H1 (cell line): Measurements from ENCODE around the gene ERICH3. TPM values are rescaled to one million over a fixed set of nuclear protein-coding genes. Genes with fewer than 3 reads are reported as not detected.

Experiments used
- CTCF ChIA-PET: fragments of 300-600 bp; sonication (Branson Sonifier 250); formaldehyde crosslinking; loops from one replicate; lab custom pipeline; 2021; ENCODE audit not compliant: partially characterized antibody; lab: Charles Lee
- POLR2A ChIA-PET: fragments of 300-600 bp; sonication (Branson Sonifier 250); formaldehyde crosslinking; loops from one replicate; lab custom pipeline; 2021; ENCODE audit warnings: inconsistent platforms; ENCODE audit not compliant: partially characterized antibody; lab: Charles Lee
- DNase-seq, 2 experiments: peaks; one replicate each; pipeline versions ENCODE4 v3.0.0 to v3.0.0-alpha.2; 2010 to 2022; ENCODE audit warnings: low spot score in 2 of 2, low read depth in 1 of 2, mixed read lengths in 1 of 2
- FAIRE-seq: peaks from 2 replicates; lab custom pipeline; 2011; peaks lifted over from hg19 to GRCh38; lab: Jason Lieb, UNC
- H2AFZ ChIP-seq: 2 replicates; pipeline ENCODE4 v1.8.1; 2012; ENCODE audit warnings: low read length, inconsistent platforms
- H2AK5ac ChIP-seq: 2 replicates; pipeline ENCODE4 v1.6.1; 2013; ENCODE audit warnings: low read depth, low read length
- H2BK120ac ChIP-seq: replicated peaks from 2 replicates; pipeline ENCODE3; 2013; ENCODE audit warnings: low read depth, low read length, inconsistent platforms
- H2BK12ac ChIP-seq: 2 replicates; pipeline ENCODE4 v1.6.1; 2013; ENCODE audit warnings: low read depth, low read length
- H2BK15ac ChIP-seq: 2 replicates; pipeline ENCODE4 v1.6.1; 2013; ENCODE audit warnings: low read length
- H2BK20ac ChIP-seq: 2 replicates; pipeline ENCODE4 v1.6.1; 2013; ENCODE audit warnings: low read length
- H2BK5ac ChIP-seq: 2 replicates; pipeline ENCODE4 v1.6.1; 2013; ENCODE audit warnings: low read depth, low read length
- H3K14ac ChIP-seq: 2 replicates; pipeline ENCODE4 v1.6.1; 2013; ENCODE audit warnings: inconsistent platforms; ENCODE audit not compliant: insufficient read length
- H3K18ac ChIP-seq: 2 replicates; pipeline ENCODE4 v1.6.1; 2013; ENCODE audit warnings: low read length; ENCODE audit errors: extremely low read depth
- H3K23ac ChIP-seq: 2 replicates; pipeline ENCODE4 v1.6.1; 2013; ENCODE audit warnings: inconsistent platforms; ENCODE audit not compliant: insufficient read length
- H3K23me2 ChIP-seq: 2 replicates; pipeline ENCODE4 v1.6.1; 2013; ENCODE audit warnings: low read depth, low read length
- H3K27ac ChIP-seq: 2 replicates; pipeline ENCODE4 v1.6.1; 2011; ENCODE audit warnings: low read depth, low read length, inconsistent platforms
- H3K27me3 ChIP-seq, 4 experiments: replicated peaks in 1 of 4; 1 replicate in 1 of 4; 2 replicates in 3 of 4; pipeline versions ENCODE4 v1.6.1 to v1.8.1; 2011 to 2013; ENCODE audit warnings: low read length in 3 of 4, mild to moderate bottlenecking in 3 of 4, inconsistent platforms in 2 of 4, mixed read lengths in 2 of 4, moderate library complexity in 1 of 4; ENCODE audit not compliant: control insufficient read depth in 3 of 4, insufficient read depth in 3 of 4; ENCODE audit errors: extremely low read depth in 1 of 4
- H3K36me3 ChIP-seq, 4 experiments: 2 replicates each; pipeline versions ENCODE4 v1.6.1 to v1.8.1; 2011 to 2013; ENCODE audit warnings: mild to moderate bottlenecking in 4 of 4, low read length in 3 of 4, moderate library complexity in 2 of 4, control low read depth in 1 of 4, inconsistent platforms in 1 of 4; ENCODE audit not compliant: insufficient read depth in 4 of 4, control insufficient read depth in 2 of 4
- H3K4ac ChIP-seq: replicated peaks from 2 replicates; pipeline ENCODE3; 2013; ENCODE audit warnings: low read length, low read depth, mixed read lengths, inconsistent platforms; ENCODE audit not compliant: insufficient read length
- H3K4me1 ChIP-seq, 4 experiments: replicated peaks in 1 of 4; 1 replicate in 1 of 4; 2 replicates in 3 of 4; pipeline versions ENCODE4 v1.6.1 to v1.8.1; 2011 to 2013; ENCODE audit warnings: low read length in 3 of 4, inconsistent platforms in 2 of 4, mixed read lengths in 1 of 4; ENCODE audit not compliant: insufficient read depth in 4 of 4, control insufficient read depth in 3 of 4
- H3K4me2 ChIP-seq, 2 experiments: 2 replicates each; pipeline versions ENCODE4 v1.6.1 to v1.8.1; 2011 to 2013; ENCODE audit warnings: low read depth in 2 of 2, low read length in 2 of 2, control low read depth in 1 of 2, inconsistent platforms in 1 of 2, mild to moderate bottlenecking in 1 of 2; ENCODE audit not compliant: insufficient read depth in 1 of 2
- H3K4me3 ChIP-seq, 4 experiments: fragments of 200-600, 300-600 bp in 1 of 4; sonication (generic), shearing (Covaris generic), sonication (Bioruptor Twin) in 1 of 4; 2 replicates each; pipeline versions ENCODE4 v1.5.1 to v1.8.1; 2011 to 2016; ENCODE audit warnings: low read length in 4 of 4, low read depth in 3 of 4, control low read depth in 2 of 4, inconsistent platforms in 2 of 4, mild to moderate bottlenecking in 2 of 4, mixed read lengths in 1 of 4, moderate library complexity in 1 of 4; ENCODE audit not compliant: insufficient read depth in 2 of 4; ENCODE audit errors: extremely low read depth in 1 of 4
- H3K56ac ChIP-seq: replicated peaks from 2 replicates; pipeline ENCODE3; 2013; ENCODE audit warnings: low read depth, mild to moderate bottlenecking, mixed read lengths, low read length, inconsistent platforms; ENCODE audit not compliant: insufficient read length
- H3K79me1 ChIP-seq: 2 replicates; pipeline ENCODE4 v1.6.1; 2013; ENCODE audit warnings: low read depth, low read length, control low read depth
- H3K79me2 ChIP-seq, 2 experiments: 2 replicates each; pipeline versions ENCODE4 v1.6.1 to v1.8.1; 2012 to 2013; ENCODE audit warnings: low read length in 2 of 2, mild to moderate bottlenecking in 2 of 2, inconsistent platforms in 1 of 2; ENCODE audit not compliant: insufficient read depth in 2 of 2, control insufficient read depth in 1 of 2
- H3K9ac ChIP-seq, 4 experiments: replicated peaks in 1 of 4; 1 replicate in 1 of 4; 2 replicates in 3 of 4; pipeline versions ENCODE4 v1.6.1 to v1.8.1; 2011 to 2013; ENCODE audit warnings: low read depth in 3 of 4, low read length in 3 of 4, control low read depth in 2 of 4, mild to moderate bottlenecking in 2 of 4, moderate library complexity in 2 of 4, inconsistent platforms in 1 of 4; ENCODE audit errors: extremely low read depth in 1 of 4
- H3K9me3 ChIP-seq, 2 experiments: 2 replicates each; pipeline versions ENCODE4 v1.6.1 to v1.8.1; 2012 to 2013; ENCODE audit warnings: mild to moderate bottlenecking in 2 of 2, moderate library complexity in 2 of 2, control low read depth in 1 of 2, inconsistent platforms in 1 of 2, low read depth in 1 of 2, low read length in 1 of 2, mixed read lengths in 1 of 2; ENCODE audit not compliant: insufficient read depth in 2 of 2
- H4K20me1 ChIP-seq, 2 experiments: replicated peaks in 1 of 2; 2 replicates each; pipeline versions ENCODE3 to v1.8.1; 2011 to 2013; ENCODE audit warnings: inconsistent platforms in 2 of 2, low read length in 2 of 2, mild to moderate bottlenecking in 1 of 2; ENCODE audit not compliant: insufficient read depth in 2 of 2, control insufficient read depth in 1 of 2
- H4K5ac ChIP-seq: 2 replicates; pipeline ENCODE4 v1.6.1; 2013; ENCODE audit warnings: low read length, low read depth, mixed read lengths, inconsistent platforms; ENCODE audit not compliant: insufficient read length
- H4K8ac ChIP-seq: 2 replicates; pipeline ENCODE4 v1.8.0; 2013; ENCODE audit warnings: mild to moderate bottlenecking, moderate library complexity, low read length, inconsistent platforms; ENCODE audit not compliant: insufficient read depth; ENCODE audit errors: extremely low read depth
- H4K91ac ChIP-seq: replicated peaks from 2 replicates; pipeline ENCODE3; 2013; ENCODE audit warnings: low read length, mixed read lengths, inconsistent platforms; ENCODE audit not compliant: insufficient read length
- BCL11A ChIP-seq, 2 experiments: IDR thresholded peaks; one replicate each; pipeline ENCODE4 v1.6.1; 2011; ENCODE audit warnings: low read depth in 2 of 2, low read length in 2 of 2, mild to moderate bottlenecking in 2 of 2
- CTBP2 ChIP-seq: IDR thresholded peaks from 2 replicates; pipeline ENCODE4 v1.7.0; 2011; ENCODE audit warnings: borderline replicate concordance, mild to moderate bottlenecking, moderate library complexity, mixed read lengths, low read length; ENCODE audit not compliant: insufficient read depth, insufficient read length
- CTCF ChIP-seq, 3 experiments: IDR thresholded peaks; 1 replicate in 2 of 3; 2 replicates in 1 of 3; pipeline versions ENCODE4 v1.5.1 to v1.6.1; 2011; ENCODE audit warnings: low read length in 3 of 3, mild to moderate bottlenecking in 3 of 3, inconsistent platforms in 2 of 3, low read depth in 1 of 3, moderate library complexity in 1 of 3; ENCODE audit not compliant: insufficient read depth in 1 of 3; ENCODE audit errors: control extremely low read depth in 1 of 3
- GABPA ChIP-seq: IDR thresholded peaks from 2 replicates; pipeline ENCODE4 v1.6.1; 2011; ENCODE audit warnings: mild to moderate bottlenecking, low read length, moderate library complexity, borderline replicate concordance; ENCODE audit not compliant: insufficient read depth
- JUN ChIP-seq: IDR thresholded peaks from 2 replicates; pipeline ENCODE4 v1.6.1; 2011; ENCODE audit warnings: low read depth, mild to moderate bottlenecking, improper control_type of control experiment, low read length
- KDM4A ChIP-seq: IDR thresholded peaks from one replicate; pipeline ENCODE4 v1.7.1; 2012; ENCODE audit warnings: low read depth, mild to moderate bottlenecking, moderate library complexity, low read length, inconsistent platforms; ENCODE audit not compliant: severe bottlenecking
- RAD21 ChIP-seq, 2 experiments: IDR thresholded peaks in 1 of 2; conservative IDR thresholded peaks in 1 of 2; 2 replicates each; pipeline ENCODE4 v1.6.1; 2011; ENCODE audit warnings: low read depth in 2 of 2, low read length in 2 of 2, improper control_type of control experiment in 1 of 2, inconsistent platforms in 1 of 2, mild to moderate bottlenecking in 1 of 2, moderate library complexity in 1 of 2
- SAP30 ChIP-seq: fragments of 300-600 bp; sonication (generic); IDR thresholded peaks from 2 replicates; pipeline ENCODE4 v1.7.1; 2012; ENCODE audit warnings: low read length, moderate library complexity, mild to moderate bottlenecking, inconsistent platforms; ENCODE audit not compliant: insufficient read depth, insufficient replicate concordance
- WGBS, 2 experiments: shearing (Covaris generic) in 1 of 2; methylation state at CpG; one replicate each; pipeline versions ENCODE4 v1.1.6 to v1.1.7; 2013 to 2015; ENCODE audit warnings: low lambda C conversion rate in 2 of 2, mixed read lengths in 2 of 2, inconsistent platforms in 1 of 2, low coverage in 1 of 2, missing lambda C conversion rate in 1 of 2; ENCODE audit not compliant: insufficient replicate concordance in 2 of 2, insufficient coverage in 1 of 2, insufficient read length in 1 of 2; ENCODE audit errors: extremely low coverage in 1 of 2, missing lambda C conversion rate in 1 of 2; 5-methylcytosine and 5-hydroxymethylcytosine counted together
- polyA plus RNA-seq, 7 experiments: library from polyadenylated mRNA; depleted of rRNA in 3 of 7; stranded (reverse) in 5 of 7; unstranded in 2 of 7; fragments of >200 nt in 5 of 7; fragments of 200-250 nt in 2 of 7; gene quantifications; 1 replicate in 5 of 7; 2 replicates in 1 of 7; 4 replicates in 1 of 7; pipeline versions ENCODE4 v1.2.1 to v1.2.3, GENCODE V29; 2011 to 2013; ENCODE audit warnings: missing spikeins in 2 of 7, mixed read lengths in 2 of 7
- total RNA-seq: library from RNA; stranded (reverse); fragmentation: NEBNext Ultra II Directional; extraction: Animal tissue kit (Norgen Biotek cat#: 25700); gene quantifications from 2 replicates; pipeline ENCODE4 v1.2.1, GENCODE V29; 2021

The ERICH3 gene
- total and polyA plus RNA-seq, 2 of the 8 experiments (the other 6 are each of a cell fraction or from before 2014, with no cell fraction given), result 0.02 TPM; not detected in 1

- Histone ChIP-seq H2BK12ac (no peak overlapping the region), H3K18ac (no peak overlapping the region), H3K14ac (no peak overlapping the region), H3K56ac (no peak overlapping the region), H3K4me2 (no peak overlapping the region), H4K8ac (no peak overlapping the region), H3K79me1 (no peaks in the 10 kb centered on the region), H3K36me3 (peaks cover 0 to 13% (median 0%) of the 10 kb centered on the region in 4 experiments; a peak in 2 of 8 replicates), H3K4me3 (no peak overlapping the region), H3K9me3 (no peaks in the 10 kb centered on the region), H3K27ac (no peak overlapping the region), H3K23ac (no peak overlapping the region), H4K20me1 (peaks cover 0 to 2% of the 10 kb centered on the region in 2 experiments), H4K5ac (no peak overlapping the region), H3K9ac (no peak overlapping the region), H2BK15ac (no peak overlapping the region), H2BK5ac (no peak overlapping the region), H4K91ac (no peak overlapping the region), H2BK120ac (no peak overlapping the region), H3K27me3 (no peaks in the 10 kb centered on the region), H2AFZ (no peak overlapping the region), H3K4ac (no peak overlapping the region), H3K23me2 (no peaks in the 10 kb centered on the region), H3K4me1 (no peaks in the 10 kb centered on the region), H2BK20ac (no peak overlapping the region), H3K79me2 (no peaks in the 10 kb centered on the region), H2AK5ac (no peak overlapping the region)
- WGBS, 2 experiments, result 88% methylated on average over 6 of the region's 6 CpGs; no CpG with 5 or more reads in 1 of the 2 experiments
- no peak for FAIRE-seq
- ChIA-PET CTCF (interaction anchor here (2.4 kb wide), 1 partner anchor 13 kb away, joined by 12 read pairs; no protein-coding TSS in a partner anchor), POLR2A (interaction anchor here (0.8 kb wide), 1 partner anchor 30 kb away, joined by 3 read pairs; no protein-coding TSS in a partner anchor)
- DNase-seq, result no peak
- no peak for TF ChIP-seq BCL11A (IDR thresholded peaks at IDR 0.05; ENCODE audit: low read depth in 2 of 2, low read length in 2 of 2)
- TF ChIP-seq SAP30, result no peak
- TF ChIP-seq CTBP2, result no peak
- no peak for TF ChIP-seq GABPA
- TF ChIP-seq JUN, result no peak
- TF ChIP-seq KDM4A, result no peak
- no peak for TF ChIP-seq RAD21 (IDR thresholded peaks at IDR 0.05 in 1 of 2, conservative IDR thresholded peaks at IDR 0.05 in 1 of 2; ENCODE audit: low read depth in 2 of 2, low read length in 2 of 2)
- TF ChIP-seq CTCF (IDR thresholded peaks at IDR 0.05; ENCODE audit: control extremely low read depth in 1 of 3, insufficient read depth in 1 of 3, low read depth in 1 of 3, low read length in 3 of 3), result no peak
Measured at GRCh38 chr1:74703386-74704182, 30.0 kb upstream of the ERICH3 start.
